ENCODE results near the gene PADI2. TPM values are rescaled to one million over a fixed set of nuclear protein-coding genes. Genes with fewer than 3 reads are reported as not detected.

The PADI2 gene
- total and polyA plus RNA-seq, 3 donors from 2014 or later = 0.99 to 3.2 (median 1.1) TPM

DNA sequence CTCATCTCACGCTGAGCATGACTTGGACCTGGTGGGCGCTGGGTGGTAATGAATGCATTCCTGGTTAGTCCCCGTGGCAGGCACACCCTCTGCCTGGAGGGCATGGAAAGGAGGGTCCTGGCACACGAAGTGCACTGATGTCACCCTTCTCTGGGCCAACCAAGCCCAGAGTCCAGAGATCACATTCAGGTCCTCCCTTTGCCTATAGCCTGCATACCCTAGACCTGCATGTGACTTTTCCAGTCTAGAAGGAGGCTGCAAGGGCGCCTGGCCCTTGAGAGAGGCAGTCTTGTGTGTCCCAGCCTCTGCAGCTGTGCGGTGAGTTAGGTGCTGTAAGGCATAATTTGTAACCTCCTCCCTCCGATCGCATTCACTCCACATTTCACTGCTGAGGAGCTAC is 22.1 kb downstream of the PADI2 start:
- WGBS, 2 donors = 88 to 93% methylated on average over 5 to 8 of the region's 8 CpGs
- no peaks in the 10 kb centered on the region for H3K9me3 ChIP-seq
- no peak overlapping the region for H3K4me3 ChIP-seq
- no peaks in the 10 kb centered on the region for H3K27me3 ChIP-seq
- intact Hi-C loops (cut with DNase I; ENCODE audit: low total_unique reads) = no loop called here
- no peak for TF ChIP-seq POLR2A (IDR thresholded peaks at IDR 0.05)
- H3K36me3 ChIP-seq (ENCODE audit: low read depth, missing control alignments) = no peaks in the 10 kb centered on the region
- DNase-seq = no peak
- H3K27ac ChIP-seq = no peak overlapping the region
- peaks cover 21% of the 10 kb centered on the region for H3K4me1 ChIP-seq

DNA sequence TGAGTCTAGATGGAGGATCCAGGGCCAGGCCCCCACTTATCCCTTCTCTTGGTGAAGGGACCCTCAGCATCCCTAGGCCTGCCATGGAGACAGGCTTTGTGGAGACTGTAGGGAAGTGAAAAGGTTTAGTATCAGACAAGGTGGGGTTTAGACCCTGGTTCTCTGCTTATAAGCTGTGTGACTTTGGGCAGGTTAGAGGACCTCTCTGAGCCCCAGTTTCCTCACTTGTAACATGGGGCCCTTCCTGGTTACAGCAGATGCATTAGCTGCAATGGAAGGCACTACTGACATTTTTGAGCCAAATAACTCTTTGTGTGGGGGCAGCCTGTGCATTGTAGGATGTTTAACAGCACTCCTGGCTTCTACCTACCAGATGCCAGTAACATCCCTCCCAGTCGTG is 22.7 kb downstream of the PADI2 start:
- no peaks in the 10 kb centered on the region for H3K36me3 ChIP-seq (ENCODE audit: low read depth, missing control alignments)
- peaks cover 22% of the 10 kb centered on the region for H3K4me1 ChIP-seq
- no peak overlapping the region for H3K27ac ChIP-seq
- H3K27me3 ChIP-seq = no peaks in the 10 kb centered on the region
- intact Hi-C loops (cut with DNase I; ENCODE audit: low total_unique reads) = no loop called here
- H3K4me3 ChIP-seq = no peak overlapping the region
- no peaks in the 10 kb centered on the region for H3K9me3 ChIP-seq
- TF ChIP-seq, protein P1, sequence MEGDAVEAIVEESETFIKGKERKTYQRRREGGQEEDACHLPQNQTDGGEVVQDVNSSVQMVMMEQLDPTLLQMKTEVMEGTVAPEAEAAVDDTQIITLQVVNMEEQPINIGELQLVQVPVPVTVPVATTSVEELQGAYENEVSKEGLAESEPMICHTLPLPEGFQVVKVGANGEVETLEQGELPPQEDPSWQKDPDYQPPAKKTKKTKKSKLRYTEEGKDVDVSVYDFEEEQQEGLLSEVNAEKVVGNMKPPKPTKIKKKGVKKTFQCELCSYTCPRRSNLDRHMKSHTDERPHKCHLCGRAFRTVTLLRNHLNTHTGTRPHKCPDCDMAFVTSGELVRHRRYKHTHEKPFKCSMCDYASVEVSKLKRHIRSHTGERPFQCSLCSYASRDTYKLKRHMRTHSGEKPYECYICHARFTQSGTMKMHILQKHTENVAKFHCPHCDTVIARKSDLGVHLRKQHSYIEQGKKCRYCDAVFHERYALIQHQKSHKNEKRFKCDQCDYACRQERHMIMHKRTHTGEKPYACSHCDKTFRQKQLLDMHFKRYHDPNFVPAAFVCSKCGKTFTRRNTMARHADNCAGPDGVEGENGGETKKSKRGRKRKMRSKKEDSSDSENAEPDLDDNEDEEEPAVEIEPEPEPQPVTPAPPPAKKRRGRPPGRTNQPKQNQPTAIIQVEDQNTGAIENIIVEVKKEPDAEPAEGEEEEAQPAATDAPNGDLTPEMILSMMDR (IDR thresholded peaks at IDR 0.05) = no peak
- TF ChIP-seq POLR2A (IDR thresholded peaks at IDR 0.05) = no peak
- no peak for DNase-seq
- WGBS, 2 donors = 0% methylated on average over 1 of the region's 1 CpG

DNA sequence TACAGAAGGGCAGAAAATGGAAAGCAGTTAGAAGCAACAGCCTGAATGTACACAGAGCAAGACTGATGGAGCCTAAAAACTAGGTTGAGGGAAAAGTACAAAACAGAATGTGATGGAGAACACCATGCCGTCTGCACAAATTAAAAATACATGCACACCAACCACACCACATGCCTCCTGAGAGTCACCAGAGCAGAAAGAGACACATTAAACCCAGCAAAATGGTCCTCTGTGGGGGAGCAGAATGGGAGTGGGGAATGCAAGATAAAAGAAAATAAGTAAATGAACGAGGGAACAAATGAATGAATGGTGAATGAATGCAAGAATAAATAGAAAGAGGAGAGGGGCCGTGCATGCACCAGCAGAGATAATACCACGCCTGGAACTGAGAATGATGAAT is 24.1 kb downstream of the PADI2 start:
- no peak overlapping the region for H3K27ac ChIP-seq
- H3K27me3 ChIP-seq = no peaks in the 10 kb centered on the region
- no peaks in the 10 kb centered on the region for H3K9me3 ChIP-seq
- no peaks in the 10 kb centered on the region for H3K36me3 ChIP-seq (ENCODE audit: low read depth, missing control alignments)
- DNase-seq = no peak
- WGBS, 2 donors = 42 to 47% methylated on average over 4 of the region's 4 CpGs
- no peak for TF ChIP-seq POLR2A (IDR thresholded peaks at IDR 0.05)
- TF ChIP-seq, protein P1 (IDR thresholded peaks at IDR 0.05) = no peak
- peaks cover 31% of the 10 kb centered on the region for H3K4me1 ChIP-seq
- no peak overlapping the region for H3K4me3 ChIP-seq
- intact Hi-C loops (cut with DNase I; ENCODE audit: low total_unique reads) = no loop called here

DNA sequence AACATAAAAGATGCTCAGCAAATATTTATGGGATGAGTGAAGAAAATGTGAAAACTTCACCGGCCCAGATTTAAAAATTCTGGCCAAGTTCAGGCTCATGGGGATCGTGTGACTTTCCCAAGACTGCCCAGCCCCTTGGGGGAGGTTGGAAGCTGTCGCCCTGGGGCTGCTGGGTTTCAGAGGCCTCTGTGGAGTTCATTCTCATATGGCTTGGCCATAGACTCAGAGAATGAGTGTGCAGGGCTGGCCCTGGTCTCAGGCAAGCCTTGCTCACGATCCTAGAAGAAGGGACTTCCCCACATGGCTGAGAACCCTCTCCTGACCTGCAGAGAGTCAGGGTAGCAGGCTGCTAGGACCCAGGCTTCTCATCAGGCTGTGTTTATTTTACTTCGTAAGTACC is 24.6 kb downstream of the PADI2 start:
- no peak for TF ChIP-seq POLR2A (IDR thresholded peaks at IDR 0.05)
- TF ChIP-seq, protein P1 (IDR thresholded peaks at IDR 0.05) = no peak
- Histone ChIP-seq H3K4me1 (peaks cover 31% of the 10 kb centered on the region), H3K27me3 (no peaks in the 10 kb centered on the region), H3K4me3 (no peak overlapping the region), H3K9me3 (no peaks in the 10 kb centered on the region), H3K36me3 (ENCODE audit: low read depth, missing control alignments) (no peaks in the 10 kb centered on the region), H3K27ac (no peak overlapping the region)
- WGBS, 2 donors = 67 to 70% methylated on average over 4 to 5 of the region's 5 CpGs
- no peak for DNase-seq
- intact Hi-C loops (cut with DNase I; ENCODE audit: low total_unique reads) = no loop called here

DNA sequence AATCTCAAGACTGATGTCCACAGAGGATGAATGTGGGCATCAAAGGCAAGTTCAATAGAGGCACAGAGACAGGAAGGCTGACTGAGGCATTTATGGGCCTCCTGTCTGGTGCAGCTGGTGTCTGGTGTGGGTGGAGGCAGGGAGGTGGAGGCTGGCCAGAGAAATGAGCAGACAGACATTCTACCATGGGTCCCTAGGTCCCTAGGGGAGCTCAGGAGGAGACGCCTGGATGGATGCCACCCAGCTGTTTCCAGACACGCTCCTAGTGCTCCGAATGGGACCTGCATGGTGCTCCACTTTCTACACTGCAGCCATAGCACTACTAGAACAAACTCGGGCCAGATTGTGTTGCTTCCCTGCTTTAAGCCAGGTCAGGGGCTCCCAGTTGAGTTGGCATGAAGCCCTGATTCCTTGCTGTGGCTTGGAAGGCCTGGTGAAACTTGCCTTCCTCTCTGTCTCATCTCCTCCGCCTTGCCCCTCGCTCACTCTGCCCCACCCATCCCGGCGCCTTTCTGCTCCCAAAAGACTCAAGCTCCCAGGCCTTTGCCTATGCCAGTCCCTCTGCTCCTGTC is 25.3 kb downstream of the PADI2 start:
- no peak for TF ChIP-seq POLR2A (IDR thresholded peaks at IDR 0.05)
- TF ChIP-seq, protein P1 (IDR thresholded peaks at IDR 0.05) = no peak
- intact Hi-C loops (cut with DNase I; ENCODE audit: low total_unique reads) = no loop called here
- Histone ChIP-seq H3K27ac (no peak overlapping the region), H3K4me1 (peaks cover 36% of the 10 kb centered on the region), H3K36me3 (ENCODE audit: low read depth, missing control alignments) (no peaks in the 10 kb centered on the region), H3K9me3 (no peaks in the 10 kb centered on the region), H3K4me3 (no peak overlapping the region), H3K27me3 (no peaks in the 10 kb centered on the region)
- peak; percentile 26 for DNase-seq
- 68% methylated on average over 8 of the region's 8 CpGs for WGBS, 2 donors
